ENCODE measurements around the gene SERPINE3.

SERPINE3 gene

DNA sequence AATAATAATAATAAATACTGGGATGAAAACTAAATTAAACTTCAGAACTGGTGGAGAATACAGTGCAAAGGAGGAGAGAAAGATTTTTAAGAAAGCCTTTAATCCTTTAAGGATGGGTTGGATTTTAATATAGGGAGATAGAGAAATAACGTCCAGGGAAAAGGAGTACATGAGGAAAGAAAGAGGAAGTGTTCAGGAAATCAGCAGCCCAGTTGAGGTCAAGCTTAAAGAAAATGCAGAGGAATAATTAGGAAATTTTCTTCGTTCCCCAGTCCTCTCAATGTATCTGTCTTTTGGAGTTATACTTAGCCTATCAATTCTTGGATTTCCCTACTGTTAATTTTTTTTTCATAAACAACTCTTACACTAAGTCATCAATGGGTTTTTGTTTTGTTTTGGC, 65.7 kb downstream of the SERPINE3 start:
- Histone ChIP-seq H3K9me3 (ENCODE audit: insufficient read depth, low read length) (no peaks in the 10 kb centered on the region), H3K36me3 (ENCODE audit: low read length) (0 out of 2 replicates have a peak, but pooled peaks cover 5% of the 10 kb centered on the region), H3K79me2 (ENCODE audit: insufficient read depth, low read length) (peaks cover 89% of the 10 kb centered on the region), H3F3A (ENCODE audit: insufficient read depth) (no peaks in the 10 kb centered on the region), H3K27ac (ENCODE audit: low read depth, low read length) (no peak overlapping the region), H3K4me2 (ENCODE audit: low read depth, low read length, poor library complexity, severe bottlenecking) (no peak overlapping the region), H3K27me3 (ENCODE audit: low read length) (no peaks in the 10 kb centered on the region), H2AFZ (ENCODE audit: low read depth, low read length, severe bottlenecking) (no peak overlapping the region), H3K4me3 (ENCODE audit: insufficient read depth, low read length, poor library complexity, severe bottlenecking) (no peak overlapping the region), H3K9me2 (replicated peaks; ENCODE audit: insufficient read depth, low read length) (no peaks in the 10 kb centered on the region), H3K9ac (ENCODE audit: low read length) (no peak overlapping the region), H4K20me1 (ENCODE audit: low read depth, low read length) (no peaks in the 10 kb centered on the region)
- TF ChIP-seq EZH2phosphoT487 (conservative IDR thresholded peaks at IDR 0.05; ENCODE audit: low read length), result no peak
- TF ChIP-seq CTCF (IDR thresholded peaks at IDR 0.05; ENCODE audit: insufficient read depth, low read length, poor library complexity, severe bottlenecking), result no peak

DNA sequence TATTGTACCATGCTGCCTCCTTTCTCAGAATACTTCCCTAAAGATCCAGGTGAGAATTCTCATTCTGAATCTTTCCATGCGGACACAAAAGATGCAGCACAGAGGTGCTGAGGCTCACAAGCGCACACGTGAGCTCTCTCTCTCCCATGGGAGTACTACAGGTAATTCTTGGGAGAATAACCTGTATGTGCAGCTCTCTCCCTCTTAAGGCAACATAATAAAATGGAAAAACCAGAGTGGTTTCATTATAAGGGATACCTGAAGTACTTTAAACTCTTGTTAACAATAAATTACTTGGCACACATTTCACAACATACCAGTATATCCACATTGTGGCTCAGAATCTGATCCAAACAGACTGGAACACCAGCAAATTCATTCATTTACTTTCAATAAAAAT, 72.9 kb downstream of the SERPINE3 start:
- Histone ChIP-seq H3K9me2 (replicated peaks; ENCODE audit: insufficient read depth, low read length) (no peaks in the 10 kb centered on the region), H3F3A (ENCODE audit: insufficient read depth) (peaks cover 7% of the 10 kb centered on the region; the same call in 1 of the 2 replicates), H3K27ac (ENCODE audit: low read depth, low read length) (no peak overlapping the region), H3K9ac (ENCODE audit: low read length) (no peak overlapping the region), H3K36me3 (ENCODE audit: low read length) (peaks cover 34% of the 10 kb centered on the region), H3K79me2 (ENCODE audit: insufficient read depth, low read length) (peaks cover 90% of the 10 kb centered on the region), H3K4me2 (ENCODE audit: low read depth, low read length, poor library complexity, severe bottlenecking) (no peak overlapping the region), H3K9me3 (ENCODE audit: insufficient read depth, low read length) (peaks cover 14% of the 10 kb centered on the region; the same call in 1 of the 2 replicates), H3K4me3 (ENCODE audit: insufficient read depth, low read length, poor library complexity, severe bottlenecking) (no peak overlapping the region), H2AFZ (ENCODE audit: low read depth, low read length, severe bottlenecking) (no peak overlapping the region), H4K20me1 (ENCODE audit: low read depth, low read length) (no peaks in the 10 kb centered on the region), H3K27me3 (ENCODE audit: low read length) (no peaks in the 10 kb centered on the region)
- no peak for TF ChIP-seq CTCF (IDR thresholded peaks at IDR 0.05; ENCODE audit: insufficient read depth, low read length, poor library complexity, severe bottlenecking)

Data from SU-DHL-6 (cell line).